Subcutaneous abdominal adipose tissue (tissue), 5 donors: Measurements from ENCODE around the gene OSM.
"Not testable (repeated sequence)": the region's sequence is repeated elsewhere in the genome, so short reads cannot be mapped to it uniquely, and the experiment has no call there.

ENCODE experiments used
- H3K27ac ChIP-seq: one replicate; pipeline ENCODE4 v1.7.0; 2013; ENCODE audit warnings: low read depth, mild to moderate bottlenecking, inconsistent platforms, low read length, moderate library complexity
- H3K27me3 ChIP-seq, 5 donors: one replicate each; pipeline ENCODE4 v1.7.0; 2013; ENCODE audit warnings: low read length in 5 of 5, inconsistent platforms in 1 of 5; ENCODE audit not compliant: control insufficient read depth in 5 of 5, insufficient read depth in 4 of 5
- H3K36me3 ChIP-seq, 5 donors: one replicate each; pipeline ENCODE4 v1.7.0; 2013; ENCODE audit warnings: low read length in 5 of 5; ENCODE audit not compliant: control insufficient read depth in 5 of 5, insufficient read depth in 5 of 5
- H3K4me1 ChIP-seq, 5 donors: one replicate each; pipeline ENCODE4 v1.7.0; 2013; ENCODE audit warnings: low read length in 5 of 5, mild to moderate bottlenecking in 3 of 5, moderate library complexity in 1 of 5; ENCODE audit not compliant: control insufficient read depth in 5 of 5, insufficient read depth in 5 of 5
- H3K4me3 ChIP-seq, 5 donors: one replicate each; pipeline ENCODE4 v1.7.0; 2013; ENCODE audit warnings: low read length in 5 of 5, low read depth in 1 of 5
- H3K9ac ChIP-seq, 5 donors: one replicate each; pipeline ENCODE4 v1.7.0; 2013; ENCODE audit warnings: low read length in 5 of 5, mild to moderate bottlenecking in 4 of 5, moderate library complexity in 3 of 5
- H3K9me3 ChIP-seq, 5 donors: one replicate each; pipeline ENCODE4 v1.7.0; 2013; ENCODE audit warnings: low read length in 5 of 5; ENCODE audit not compliant: control insufficient read depth in 5 of 5
- donor health status: healthy.
- donor health status: healthy.
- donor health status: healthy.
- donor health status: healthy.
- donor health status: healthy.

Gene OSM

GRCh38 chr22:30222321-30222720, 44.3 kb downstream of the OSM start:
- Histone ChIP-seq H3K36me3 (no peaks in the 10 kb centered on the region), H3K27ac (no peak overlapping the region), H3K27me3 (peaks cover 14 to 46% (median 32%) of the 10 kb centered on the region in 5 donors)

DNA sequence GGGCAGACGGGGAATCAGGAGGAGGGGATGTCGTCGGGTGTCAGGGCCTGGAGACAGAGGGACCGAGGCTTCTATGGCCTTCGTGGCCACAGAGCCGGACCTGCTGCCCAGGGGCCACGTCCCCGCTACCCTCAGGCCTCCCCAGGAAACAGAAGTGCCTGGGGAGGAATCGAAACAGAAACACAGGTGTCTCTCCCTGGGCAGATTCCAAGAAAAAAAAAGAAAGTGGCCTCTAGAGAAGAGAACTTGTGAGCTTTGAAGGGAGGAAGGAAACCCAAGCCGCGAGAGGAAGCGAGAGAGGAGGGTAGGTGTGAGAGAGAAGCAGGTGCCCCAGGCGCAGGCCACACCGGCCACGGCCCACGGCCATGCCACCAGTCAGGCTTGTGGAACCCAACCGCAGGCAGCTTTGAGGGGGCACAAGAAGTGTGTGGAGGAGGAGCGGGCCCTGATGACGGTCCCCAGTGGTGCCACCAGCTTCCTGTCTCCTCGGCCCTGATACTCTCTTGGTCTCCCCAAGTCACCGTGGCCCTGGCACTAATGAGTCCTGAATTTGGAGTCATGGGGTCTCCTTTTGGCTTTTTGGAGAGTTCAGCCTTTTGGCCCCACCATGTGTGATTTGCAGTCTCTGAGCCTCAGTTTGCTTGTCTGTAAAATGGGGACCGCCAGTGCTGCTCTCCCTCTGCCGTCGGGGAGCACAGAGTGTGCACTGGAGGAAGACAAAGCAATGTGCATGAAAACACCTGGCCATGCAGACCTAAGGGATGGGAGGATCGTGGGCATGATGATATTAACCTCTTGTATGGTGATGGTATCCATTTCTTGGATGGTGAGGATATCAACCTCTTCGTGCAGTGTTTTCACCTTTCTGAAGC, 45.3 kb downstream of the OSM start:
- Histone ChIP-seq H3K4me3 (no peak overlapping the region), H3K27ac (no peak overlapping the region), H3K9ac (no peak overlapping the region), H3K36me3 (no peaks in the 10 kb centered on the region), H3K9me3 (peaks cover 0 to 5% (median 3%) of the 10 kb centered on the region in 5 donors), H3K4me1 (no peaks in the 10 kb centered on the region), H3K27me3 (peaks cover 14 to 43% (median 30%) of the 10 kb centered on the region in 5 donors)

More at GRCh38 chr22:30222321-30222720, 44.3 kb downstream of the OSM start:
- no peak overlapping the region for H3K4me3 ChIP-seq
- H3K9ac ChIP-seq: no peak overlapping the region
- H3K9me3 ChIP-seq: peaks cover 0 to 5% (median 3%) of the 10 kb centered on the region in 5 donors
- no peaks in the 10 kb centered on the region for H3K4me1 ChIP-seq

DNA sequence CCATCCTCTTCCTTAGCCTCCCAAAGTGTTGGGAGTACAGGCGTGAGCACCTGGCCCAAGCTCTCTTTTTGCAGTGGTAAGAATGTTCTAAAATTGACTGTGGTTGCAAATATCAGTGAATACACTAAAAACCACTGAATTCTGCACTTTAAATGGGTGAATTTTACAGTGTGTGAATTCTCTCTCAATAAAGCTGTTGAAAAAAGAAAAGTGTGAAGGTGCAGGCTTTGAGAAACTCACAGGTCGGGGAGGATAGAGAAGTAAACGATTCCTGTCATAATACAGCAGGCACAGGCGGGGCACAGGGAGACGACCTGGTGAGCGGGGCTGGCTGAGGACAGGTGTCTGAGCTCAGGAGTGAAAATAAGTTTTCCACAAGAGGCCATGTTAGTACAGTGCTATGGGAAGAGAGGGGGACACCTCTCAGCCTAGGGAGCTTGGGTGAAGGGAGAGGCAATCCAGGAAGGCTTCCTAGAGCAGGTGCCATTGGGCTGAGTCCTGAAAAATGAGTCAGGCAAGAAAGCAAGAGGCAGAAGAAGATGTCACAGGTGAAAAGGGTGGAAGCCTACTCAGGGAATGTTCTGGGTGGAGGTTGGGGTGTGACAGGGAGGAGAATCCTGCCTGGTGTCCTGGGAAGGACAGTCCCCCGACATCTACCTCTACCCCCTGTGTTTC, 46.2 kb downstream of the OSM start:
- no peak overlapping the region for H3K9ac ChIP-seq
- H3K27ac ChIP-seq: no peak overlapping the region
- no peak overlapping the region for H3K4me3 ChIP-seq
- H3K27me3 ChIP-seq: peaks cover 14 to 36% (median 31%) of the 10 kb centered on the region in 5 donors
- H3K36me3 ChIP-seq: no peaks in the 10 kb centered on the region
- peaks cover 0 to 5% (median 3%) of the 10 kb centered on the region in 5 donors for H3K9me3 ChIP-seq
- no peaks in the 10 kb centered on the region for H3K4me1 ChIP-seq

DNA sequence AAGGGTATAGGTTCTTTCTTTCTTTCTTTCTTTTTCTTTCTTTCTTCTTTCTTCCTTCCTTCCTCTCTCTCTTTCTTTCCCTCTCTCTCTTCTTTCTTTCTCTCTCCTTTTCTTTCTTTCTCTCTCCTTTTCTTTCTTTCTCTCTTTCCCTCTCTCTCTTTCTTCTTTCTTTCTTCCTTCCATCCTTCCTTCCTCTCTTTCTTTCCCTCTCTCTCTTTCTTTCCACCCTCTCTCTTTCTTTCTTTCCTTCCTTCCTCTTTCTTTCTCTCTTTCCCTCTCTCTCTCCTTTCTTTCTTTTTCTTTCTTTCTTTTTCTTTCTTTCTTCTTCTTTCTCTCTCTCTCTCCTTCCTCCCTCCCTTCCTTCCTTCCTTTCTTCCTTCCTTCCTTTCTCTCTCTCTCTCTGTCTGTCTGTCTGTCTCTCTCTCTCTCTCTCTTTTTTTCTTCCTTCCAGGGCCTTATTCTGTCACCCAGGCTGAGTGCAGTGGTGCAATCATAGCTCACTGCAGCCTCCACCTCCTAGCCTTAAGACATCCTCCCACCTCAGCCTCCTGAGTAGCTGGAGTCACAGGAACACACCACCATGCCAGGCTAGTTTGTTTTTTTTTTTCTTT, 46.9 kb downstream of the OSM start:
- Histone ChIP-seq H3K27me3 (peaks cover 14 to 37% (median 28%) of the 10 kb centered on the region in 5 donors), H3K27ac (no peak overlapping the region), H3K36me3 (no peaks in the 10 kb centered on the region), H3K9ac (no peak overlapping the region), H3K4me1 (no peaks in the 10 kb centered on the region), H3K4me3 (no peak overlapping the region), H3K9me3 (no peaks in the 10 kb centered on the region)

DNA sequence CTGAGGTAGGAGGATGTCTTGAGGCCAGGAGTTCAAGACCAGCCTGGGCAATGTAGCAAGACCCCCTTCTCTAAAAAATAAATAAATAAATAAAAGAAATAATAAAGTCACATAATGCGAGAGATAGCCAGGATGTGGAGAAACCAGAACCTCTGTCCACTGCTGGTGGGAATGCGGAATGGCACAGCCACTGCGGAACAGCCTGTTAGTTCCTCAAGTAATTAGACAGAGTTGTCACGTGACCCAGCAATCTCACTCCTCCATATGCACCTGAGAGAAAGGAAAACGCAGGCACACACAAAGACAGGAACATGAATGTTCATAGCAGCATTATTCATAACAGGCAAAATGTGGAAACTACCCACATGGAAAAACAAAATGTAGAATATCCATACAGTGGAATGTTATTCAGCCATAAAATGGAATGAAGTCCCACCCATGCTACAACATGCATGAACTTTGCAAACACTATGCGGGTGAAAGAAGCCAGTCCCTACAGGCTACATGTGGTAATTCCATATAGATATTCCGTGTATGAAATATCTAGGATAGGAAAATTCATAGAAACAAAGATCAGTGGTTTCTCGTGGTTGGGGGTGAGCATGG, 47.5 kb downstream of the OSM start:
- no peak overlapping the region for H3K4me3 ChIP-seq

GRCh38 chr22:30217698-30218560, 48.7 kb downstream of the OSM start:
- Histone ChIP-seq H3K9me3 (no peaks in the 10 kb centered on the region), H3K36me3 (no peaks in the 10 kb centered on the region), H3K9ac (no peak overlapping the region), H3K27me3 (peaks cover 8 to 38% (median 24%) of the 10 kb centered on the region in 5 donors), H3K4me3 (no peak overlapping the region), H3K4me1 (peaks cover 0 to 7% (median 5%) of the 10 kb centered on the region in 5 donors), H3K27ac (no peak overlapping the region)

More for the DNA sequence above, 47.5 kb downstream of the OSM start:
- Histone ChIP-seq H3K27ac (no peak overlapping the region), H3K27me3 (peaks cover 14 to 41% (median 26%) of the 10 kb centered on the region in 5 donors), H3K36me3 (no peaks in the 10 kb centered on the region), H3K4me1 (no peaks in the 10 kb centered on the region), H3K9ac (no peak overlapping the region), H3K9me3 (no peaks in the 10 kb centered on the region)

GRCh38 chr22:30216710-30217109, 49.9 kb downstream of the OSM start:
- Histone ChIP-seq H3K4me1 (peaks cover 4 to 14% (median 13%) of the 10 kb centered on the region in 5 donors), H3K9ac (no peak overlapping the region), H3K4me3 (no peak overlapping the region), H3K36me3 (no peaks in the 10 kb centered on the region), H3K27ac (no peak overlapping the region), H3K27me3 (peaks cover under 1 to 27% (median 16%) of the 10 kb centered on the region in 5 donors), H3K9me3 (no peaks in the 10 kb centered on the region)

- Histone ChIP-seq H3K4me1 (peaks cover 4 to 14% (median 13%) of the 10 kb centered on the region in 5 donors), H3K27me3 (peaks cover 0 to 27% (median 12%) of the 10 kb centered on the region in 5 donors)
- not testable (repeated sequence) for H3K9ac ChIP-seq, H3K9me3 ChIP-seq, H3K36me3 ChIP-seq, H3K27ac ChIP-seq, H3K4me3 ChIP-seq
Measured at GRCh38 chr22:30216272-30216671, 50.4 kb downstream of the OSM start.
